ENCODE measurements around the gene TMEM222.
A peak's percentile ranks its signal among the peaks of the same experiment; 100 is the strongest.
"Not testable (repeated sequence)": the region's sequence is repeated elsewhere in the genome, so short reads cannot be mapped to it uniquely, and the experiment has no call there.

TMEM222 gene

DNA sequence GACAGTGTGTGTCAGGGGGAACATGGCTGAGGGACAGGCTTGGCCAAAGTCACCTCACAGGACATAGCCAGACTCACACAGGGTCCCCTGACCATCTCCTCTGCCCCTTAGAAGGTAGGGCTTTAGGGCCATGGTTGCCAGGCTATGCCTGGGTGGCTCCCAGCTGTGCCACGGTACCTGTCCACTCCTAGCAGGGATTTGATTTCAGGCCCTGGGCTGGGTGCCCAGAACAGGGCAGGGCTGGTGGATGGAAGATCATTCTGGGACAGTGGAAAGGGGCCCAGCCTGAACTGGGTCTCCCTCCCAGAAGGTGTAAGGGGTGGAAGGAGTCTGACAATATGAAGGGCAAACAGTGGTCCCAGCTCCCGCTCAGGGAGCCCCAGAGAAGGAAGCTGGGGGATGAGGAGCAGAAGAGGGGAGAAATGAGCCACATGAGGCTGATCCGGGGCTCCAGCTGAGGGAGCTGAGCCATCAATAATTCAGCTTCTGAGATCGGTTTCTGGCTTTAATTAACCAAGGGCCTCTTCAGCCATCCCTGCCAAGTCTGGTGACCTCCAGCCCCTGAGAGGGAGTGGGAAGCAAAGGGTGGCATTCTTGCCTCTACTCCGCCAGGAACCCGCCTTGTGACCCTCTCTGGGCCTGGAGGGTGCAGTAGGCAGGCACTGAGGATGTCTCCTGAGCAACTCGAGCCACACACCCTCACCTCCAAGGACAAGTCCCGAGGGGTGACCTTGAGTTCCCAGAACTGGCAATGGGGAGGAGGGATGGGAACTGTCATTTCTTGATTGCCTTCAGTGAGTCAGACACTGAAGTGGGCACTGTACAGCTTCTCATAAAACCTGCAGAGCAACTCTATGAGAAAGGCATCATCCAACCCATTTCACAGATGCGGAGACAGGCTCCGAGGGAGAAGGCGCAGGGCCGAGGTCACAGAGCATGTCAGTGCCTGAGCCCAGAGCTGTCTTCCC lies 59.1 kb downstream of the TMEM222 start:
- DNase-seq: no peak

DNA sequence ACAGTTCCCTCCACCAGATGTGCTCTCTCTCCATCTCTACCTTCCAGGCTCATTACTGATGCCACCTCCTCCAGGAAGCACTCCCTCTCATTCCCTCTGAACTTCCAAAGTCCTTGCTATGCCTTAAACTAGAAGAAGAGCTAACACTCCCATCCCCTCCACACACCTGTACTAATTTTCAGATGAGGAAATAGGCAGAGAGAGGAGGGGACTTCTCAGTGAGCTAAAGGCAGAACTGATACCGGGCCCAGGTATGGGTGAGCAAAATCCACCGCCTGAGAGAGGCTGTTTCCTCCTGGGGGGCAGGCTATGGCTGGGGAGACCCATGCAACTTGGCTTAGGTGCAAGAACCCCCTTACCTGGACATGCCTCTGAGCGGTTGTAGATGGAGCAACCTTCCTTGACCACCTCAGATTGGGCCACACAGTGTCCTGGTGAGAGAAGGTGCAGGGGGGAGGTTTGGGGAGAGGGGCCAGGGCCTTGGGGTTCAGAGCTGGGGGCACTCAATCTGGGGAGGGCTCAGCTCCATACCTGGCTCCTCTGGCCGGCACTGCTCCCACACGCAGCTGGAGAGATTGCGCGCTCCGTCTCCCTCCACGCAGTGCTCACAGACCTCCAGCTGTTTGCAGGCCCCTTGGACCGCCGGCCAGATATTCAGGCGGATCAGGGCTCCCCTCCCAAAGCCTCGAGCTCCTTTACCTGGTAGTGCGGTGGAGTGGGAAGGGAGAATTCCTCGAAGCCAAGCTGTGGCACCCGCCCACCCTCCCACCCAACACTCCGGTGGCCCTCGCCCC lies 60.2 kb downstream of the TMEM222 start:
- DNase-seq: no peak

DNA sequence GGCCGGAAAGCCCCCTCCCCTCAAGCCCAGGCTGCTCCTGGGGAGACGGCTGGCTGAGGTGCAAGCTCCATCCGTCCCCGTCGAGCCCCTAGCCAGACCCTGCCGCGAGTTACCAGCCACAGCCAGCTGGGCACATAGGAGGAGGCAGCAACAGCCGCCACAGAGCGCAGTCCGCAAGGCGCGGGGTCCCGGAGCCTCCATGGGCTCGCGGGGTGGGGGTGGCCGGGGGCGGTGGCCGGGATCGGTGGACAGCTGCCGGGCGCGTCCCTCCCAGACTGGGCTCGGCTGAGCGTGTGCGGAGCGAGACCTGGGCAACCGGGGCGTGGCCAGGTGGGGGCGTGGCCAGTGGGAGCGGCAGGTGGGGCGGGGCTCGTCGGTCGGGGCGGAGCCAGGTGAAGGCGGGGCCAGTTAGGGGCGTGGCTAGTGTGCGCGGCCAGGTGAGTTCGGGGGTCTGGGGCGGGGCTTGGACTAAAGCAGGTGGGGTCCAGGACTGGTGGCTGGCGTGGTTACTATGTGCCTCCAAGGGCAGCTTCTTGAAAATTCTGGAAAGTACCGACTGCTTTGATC lies 61.2 kb downstream of the TMEM222 start, which contains the start of gene CD164L2:
TSS of gene CD164L2 (minus strand) at position 295 of the 567 bp plus-strand sequence. CDS start at position 201, 94 bp downstream.
- DNase-seq: peak; percentile 43

DNA sequence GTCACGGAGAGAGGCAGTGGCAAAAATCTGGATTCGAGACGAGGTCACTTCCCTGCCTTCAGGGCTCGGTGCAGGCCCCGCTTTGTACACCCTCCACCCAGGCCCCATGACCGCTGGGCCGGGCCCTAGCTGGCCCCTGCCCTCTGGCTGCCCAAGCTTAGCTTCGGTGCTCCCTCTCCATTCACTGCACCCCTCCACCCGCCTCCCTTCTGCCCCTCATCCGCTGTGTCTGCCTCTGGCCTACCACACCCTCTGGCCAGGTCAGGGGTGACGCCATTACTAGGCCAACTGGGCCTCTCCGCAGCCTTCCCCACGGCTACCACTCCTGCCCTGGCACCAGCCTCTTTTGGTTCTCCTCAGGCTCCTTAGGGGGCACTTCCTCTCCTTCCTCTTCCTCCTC lies 61.7 kb downstream of the TMEM222 start:
- no peak for DNase-seq

DNA sequence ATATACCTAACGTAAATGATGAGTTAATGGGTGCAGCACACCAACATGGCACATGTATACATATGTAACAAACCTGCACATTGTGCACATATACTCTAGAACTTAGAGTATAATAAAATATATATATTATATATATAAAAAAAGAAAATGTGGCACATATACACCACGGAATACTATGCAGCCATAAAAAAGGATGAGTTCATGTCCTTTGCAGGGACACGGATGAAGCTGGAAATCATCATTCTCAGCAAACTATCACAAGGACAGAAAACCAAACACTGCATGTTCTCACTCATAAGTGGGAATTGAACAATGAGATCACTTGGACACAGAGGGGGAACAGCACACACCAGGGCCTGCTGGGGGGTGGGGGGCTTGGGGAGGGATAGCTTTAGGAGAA lies 62.8 kb downstream of the TMEM222 start:
- DNase-seq: not testable (repeated sequence)
